ENCODE measurements around the gene GUCA1C. TPM values are rescaled to one million over a fixed set of nuclear protein-coding genes. Genes with fewer than 3 reads are reported as not detected.

The GUCA1C gene
- polyA plus RNA-seq, 2 of the 4 experiments (the other 2 are of a cell fraction) = not detected

GRCh38 chr3:108879915-108880314, 73.8 kb downstream of the GUCA1C start:
- Histone ChIP-seq H3K4me3 (no peak overlapping the region), H3K9me3 (no peaks in the 10 kb centered on the region), H3K4me1 (no peaks in the 10 kb centered on the region), H3K27ac (no peak overlapping the region), H3K4me2 (no peak overlapping the region)
- peak; percentile 23; the same call in 1 of the 3 replicates for TF ChIP-seq CTCF (IDR thresholded peaks at IDR 0.05)
- peak; percentile 27; the same call in 1 of the 3 replicates for TF ChIP-seq SMC3 (IDR thresholded peaks at IDR 0.05)
- no peak for TF ChIP-seq CHD2 (IDR thresholded peaks at IDR 0.05; ENCODE audit: low read length, partially characterized antibody)
- TF ChIP-seq RAD21 (conservative IDR thresholded peaks at IDR 0.05 in 1 of 2, IDR thresholded peaks at IDR 0.05 in 1 of 2) = peak; percentile 34 to 50; a peak in 4 of 5 replicates
- ChIA-PET CTCF (interaction anchor here (0.8 kb wide), 1 partner anchor 16 kb away, joined by 3 read pairs; no protein-coding TSS in a partner anchor), POLR2A (no interaction called here)
- ATAC-seq (peak; percentile 59 to 80; a peak in 3 of 6 replicates), DNase-seq (ENCODE audit: low read depth in 1 of 2, low spot score in 1 of 2) (peak in 1 of 2 experiments; percentile 25), FAIRE-seq (no peak)
- 49% methylated on average over 8 of the region's 8 CpGs for WGBS (ENCODE audit: missing lambda C conversion rate)

- CTCF ChIA-PET = no interaction called here
- Histone ChIP-seq H3K4me1 (no peaks in the 10 kb centered on the region), H3K27ac (no peak overlapping the region), H3K4me2 (no peak overlapping the region), H3K9me3 (no peaks in the 10 kb centered on the region), H3K4me3 (no peak overlapping the region)
- FAIRE-seq = no peak
- POLR2A ChIA-PET = no interaction called here
- no peak for ATAC-seq
- 5% methylated on average over 1 of the region's 1 CpG for WGBS (ENCODE audit: missing lambda C conversion rate)
- no peak for DNase-seq (ENCODE audit: low read depth in 1 of 2, low spot score in 1 of 2)
- TF ChIP-seq ZNF302 (CRISPR knock-in tag; IDR thresholded peaks at IDR 0.05) (no peak), RARB (CRISPR knock-in tag; IDR thresholded peaks at IDR 0.05) (no peak), RCOR1 (IDR thresholded peaks at IDR 0.05; ENCODE audit: low read depth, low read length) (no peak), NFE2L2 (conservative IDR thresholded peaks at IDR 0.05; ENCODE audit: low read length) (no peak), ATOH8 (CRISPR knock-in tag; IDR thresholded peaks at IDR 0.05; ENCODE audit: low read depth) (no peak), HMGXB4 (CRISPR knock-in tag; IDR thresholded peaks at IDR 0.05; ENCODE audit: borderline replicate concordance) (no peak), HEYL (CRISPR knock-in tag; IDR thresholded peaks at IDR 0.05) (no peak), HOXB13 (CRISPR knock-in tag; IDR thresholded peaks at IDR 0.05; ENCODE audit: low read depth) (no peak), MAZ (IDR thresholded peaks at IDR 0.05; ENCODE audit: borderline replicate concordance, low read depth, low read length) (no peak), FOXS1 (CRISPR knock-in tag; IDR thresholded peaks at IDR 0.05) (no peak)
Observed at GRCh38 chr3:108877901-108878300, 75.8 kb downstream of the GUCA1C start.

GRCh38 chr3:108863799-108864135, 89.9 kb downstream of the GUCA1C start:
- H3K4me2 ChIP-seq = peak overlapping the region; percentile 48
- ATAC-seq (peak; percentile 50 to 56; a peak in 4 of 6 replicates), DNase-seq (ENCODE audit: low read depth in 1 of 2, low spot score in 1 of 2) (no peak)

More at GRCh38 chr3:108863799-108864135, 89.9 kb downstream of the GUCA1C start:
- no peak overlapping the region for H3K4me3 ChIP-seq
- ChIA-PET CTCF (no interaction called here), POLR2A (no interaction called here)
- 69% methylated on average over 6 of the region's 6 CpGs for WGBS (ENCODE audit: missing lambda C conversion rate)
- H3K9me3 ChIP-seq = no peaks in the 10 kb centered on the region
- peaks cover 11% of the 10 kb centered on the region for H3K4me1 ChIP-seq
- FAIRE-seq = no peak
- peak overlapping the region in 1 of 2 experiments; percentile 64; a peak in 3 of 6 replicates for H3K27ac ChIP-seq
- TF ChIP-seq HOXB13 (CRISPR knock-in tag; IDR thresholded peaks at IDR 0.05; ENCODE audit: low read depth) (no peak), BHLHE40 (IDR thresholded peaks at IDR 0.05; ENCODE audit: low read depth, low read length) (no peak), FOSL2 (IDR thresholded peaks at IDR 0.05) (no peak), FOSL2 (CRISPR knock-in tag; IDR thresholded peaks at IDR 0.05) (no peak), ATOH8 (CRISPR knock-in tag; IDR thresholded peaks at IDR 0.05; ENCODE audit: low read depth) (no peak), MAZ (IDR thresholded peaks at IDR 0.05; ENCODE audit: borderline replicate concordance, low read depth, low read length) (no peak)

Measured in A549 (cell line).